K562 (cell line): ENCODE results near the gene TFEB. TPM values are rescaled to one million over a fixed set of nuclear protein-coding genes. Genes with fewer than 3 reads are reported as not detected.

Experiments
- CBX2 ChIP-seq: fragments of 200-600 bp; sonication (generic); IDR thresholded peaks from one replicate; pipeline ENCODE4 v1.6.1; 2012; ENCODE audit warnings: mild to moderate bottlenecking, low read length, inconsistent platforms; ENCODE audit not compliant: insufficient read depth, poor library complexity, severe bottlenecking
- CGGBP1 ChIP-seq: fragments of 250-450 bp; sonication (Bioruptor Pico); IDR thresholded peaks from 2 replicates; pipeline ENCODE4 v1.9.0; 2021; ENCODE audit warnings: mild to moderate bottlenecking
- FOS ChIP-seq: IDR thresholded peaks from 3 replicates; pipeline ENCODE4 v1.6.1; 2011; ENCODE audit not compliant: insufficient read length; ENCODE audit errors: extremely low read depth
- FOXA1 ChIP-seq: fragments of 450-650 bp; IDR thresholded peaks from 2 replicates; pipeline ENCODE4 v1.6.1; 2016; ENCODE audit warnings: mild to moderate bottlenecking, borderline replicate concordance
- FOXA3 ChIP-seq, 2 experiments: fragments of 450-650 bp in 1 of 2; sonication (generic) in 1 of 2; formaldehyde crosslinking; IDR thresholded peaks in 1 of 2; conservative IDR thresholded peaks in 1 of 2; 2 replicates each; pipeline versions ENCODE4 v1.4.0 to v1.8.0; 2020 to 2022; ENCODE audit warnings: mild to moderate bottlenecking in 2 of 2, missing genetic modification reagents in 1 of 2
- FOXK2 ChIP-seq, 2 experiments: fragments of 450-650 bp; IDR thresholded peaks in 1 of 2; conservative IDR thresholded peaks in 1 of 2; 2 replicates each; pipeline ENCODE4 v1.6.1; 2016; ENCODE audit warnings: low read depth in 2 of 2, mild to moderate bottlenecking in 1 of 2
- HDGF ChIP-seq: fragments of 450-650 bp; IDR thresholded peaks from 2 replicates; pipeline ENCODE4 v1.6.1; 2016
- HIVEP1 ChIP-seq: fragments of 250-450 bp; sonication (Bioruptor Pico); IDR thresholded peaks from 2 replicates; pipeline ENCODE4 v1.4.0; 2020; ENCODE audit warnings: mild to moderate bottlenecking
- KAT8 ChIP-seq: fragments of 450-650 bp; IDR thresholded peaks from 2 replicates; pipeline ENCODE4 v1.6.1; 2016; ENCODE audit warnings: low read depth, mild to moderate bottlenecking
- L3MBTL2 ChIP-seq: fragments of 450-650 bp; IDR thresholded peaks from 2 replicates; pipeline ENCODE4 v1.6.1; 2016; ENCODE audit warnings: mild to moderate bottlenecking, moderate library complexity
- MEF2A ChIP-seq: IDR thresholded peaks from 2 replicates; pipeline ENCODE4 v1.6.1; 2011; ENCODE audit warnings: low read depth, mild to moderate bottlenecking, low read length, moderate library complexity; ENCODE audit not compliant: control insufficient read depth
- NFATC3 ChIP-seq: fragments of 450-650 bp; IDR thresholded peaks from 2 replicates; pipeline ENCODE4 v1.6.1; 2017; ENCODE audit warnings: mild to moderate bottlenecking
- SRSF7 ChIP-seq: fragments of 200-400 bp; formaldehyde crosslinking; optimal IDR thresholded peaks from 2 replicates; pipeline ENCODE3; 2017; ENCODE audit warnings: mild to moderate bottlenecking, low read depth, low read length
- STAG1 ChIP-seq: sonication (generic); formaldehyde crosslinking; IDR thresholded peaks from 2 replicates; pipeline ENCODE4 v1.5.0; 2020; ENCODE audit warnings: missing genetic modification reagents, borderline replicate concordance
- XRCC5 ChIP-seq: fragments of 200-400 bp; formaldehyde crosslinking; IDR thresholded peaks from 2 replicates; pipeline ENCODE4 v1.6.1; 2017; ENCODE audit warnings: low read depth, mild to moderate bottlenecking, low read length
- polyA plus RNA-seq, 8 experiments: library from polyadenylated mRNA; depleted of rRNA in 4 of 8; stranded (reverse) in 5 of 8; unstranded in 3 of 8; fragments of >200 nt; fragmentation: Nextera tagmentation in 2 of 8; fragmentation: Illumina TruSeq in 1 of 8; extraction: Ambion mirVana in 2 of 8; extraction: Trizol in 1 of 8; gene quantifications; 2 replicates each; pipeline versions ENCODE4 v1.2.1 to v1.2.3, GENCODE V29; 2011 to 2014; ENCODE audit warnings: inconsistent platforms in 1 of 8, missing spikeins in 1 of 8
- total RNA-seq, 7 experiments: library from RNA; depleted of rRNA in 6 of 7; stranded (reverse); fragments of >200 nt in 6 of 7; fragmentation: Illumina TruSeq in 2 of 7; extraction: Trizol in 2 of 7; gene quantifications; 2 replicates each; pipeline versions ENCODE4 v1.2.1 to v1.2.3, GENCODE V29; 2011 to 2021; ENCODE audit warnings: low replicate concordance in 1 of 7
- TF ChIP-seq, protein P1 (sequence below): sonication (generic); formaldehyde crosslinking; IDR thresholded peaks from 2 replicates; pipeline ENCODE4 v1.8.0; 2022; ENCODE audit warnings: missing genetic modification reagents, mild to moderate bottlenecking, borderline replicate concordance
- TF ChIP-seq, protein P2 (sequence below): fragments of 250-450 bp; sonication (Bioruptor Pico); IDR thresholded peaks from 2 replicates; pipeline ENCODE4 v1.5.0; 2021; ENCODE audit warnings: mild to moderate bottlenecking, borderline replicate concordance
- TF ChIP-seq, protein P3 (sequence below): sonication (generic); formaldehyde crosslinking; IDR thresholded peaks from 2 replicates; pipeline ENCODE4 v1.8.0; 2022; ENCODE audit warnings: mild to moderate bottlenecking, missing genetic modification reagents

Gene TFEB
- total and polyA plus RNA-seq, 9 of the 15 experiments (the other 6 are each of a cell fraction or from before 2014, with no cell fraction given) = 0.04 to 4.7 (median 2.0) TPM

GRCh38 chr6:41779788-41780550, 44.6 kb upstream of the TFEB start, which contains the start of gene FRS3 (continued):
- TF ChIP-seq, protein P1, sequence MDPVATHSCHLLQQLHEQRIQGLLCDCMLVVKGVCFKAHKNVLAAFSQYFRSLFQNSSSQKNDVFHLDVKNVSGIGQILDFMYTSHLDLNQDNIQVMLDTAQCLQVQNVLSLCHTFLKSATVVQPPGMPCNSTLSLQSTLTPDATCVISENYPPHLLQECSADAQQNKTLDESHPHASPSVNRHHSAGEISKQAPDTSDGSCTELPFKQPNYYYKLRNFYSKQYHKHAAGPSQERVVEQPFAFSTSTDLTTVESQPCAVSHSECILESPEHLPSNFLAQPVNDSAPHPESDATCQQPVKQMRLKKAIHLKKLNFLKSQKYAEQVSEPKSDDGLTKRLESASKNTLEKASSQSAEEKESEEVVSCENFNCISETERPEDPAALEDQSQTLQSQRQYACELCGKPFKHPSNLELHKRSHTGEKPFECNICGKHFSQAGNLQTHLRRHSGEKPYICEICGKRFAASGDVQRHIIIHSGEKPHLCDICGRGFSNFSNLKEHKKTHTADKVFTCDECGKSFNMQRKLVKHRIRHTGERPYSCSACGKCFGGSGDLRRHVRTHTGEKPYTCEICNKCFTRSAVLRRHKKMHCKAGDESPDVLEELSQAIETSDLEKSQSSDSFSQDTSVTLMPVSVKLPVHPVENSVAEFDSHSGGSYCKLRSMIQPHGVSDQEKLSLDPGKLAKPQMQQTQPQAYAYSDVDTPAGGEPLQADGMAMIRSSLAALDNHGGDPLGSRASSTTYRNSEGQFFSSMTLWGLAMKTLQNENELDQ (CRISPR knock-in tag) = 0 out of 2 replicates have a peak, but pooled peaks have one; percentile 57
- no peak for TF ChIP-seq FOS
- TF ChIP-seq FOXA3 (CRISPR knock-in tag; conservative IDR thresholded peaks at IDR 0.05 in 1 of 2, IDR thresholded peaks at IDR 0.05 in 1 of 2) = peak in 1 of 2 experiments; percentile 74; a peak in 1 of 4 replicates
- peak; percentile 85; the same call in 1 of the 2 replicates for TF ChIP-seq HDGF
- TF ChIP-seq XRCC5 = peak; percentile 96
- no peak for TF ChIP-seq NFATC3
- TF ChIP-seq KAT8 = no peak
- TF ChIP-seq FOXK2 (conservative IDR thresholded peaks at IDR 0.05 in 1 of 2, IDR thresholded peaks at IDR 0.05 in 1 of 2; ENCODE audit: low read depth in 2 of 2) = peak; percentile 18 to 46; a peak in 3 of 4 replicates
- no peak for TF ChIP-seq FOXA1
- no peak for TF ChIP-seq L3MBTL2
- TF ChIP-seq HIVEP1 (CRISPR knock-in tag) = no peak
- 0 out of 2 replicates have a peak, but pooled peaks have one; percentile 50 for TF ChIP-seq CGGBP1
- peak; percentile 99 for TF ChIP-seq STAG1 (CRISPR knock-in tag)
- TF ChIP-seq SRSF7 = no peak
- TF ChIP-seq, protein P2, sequence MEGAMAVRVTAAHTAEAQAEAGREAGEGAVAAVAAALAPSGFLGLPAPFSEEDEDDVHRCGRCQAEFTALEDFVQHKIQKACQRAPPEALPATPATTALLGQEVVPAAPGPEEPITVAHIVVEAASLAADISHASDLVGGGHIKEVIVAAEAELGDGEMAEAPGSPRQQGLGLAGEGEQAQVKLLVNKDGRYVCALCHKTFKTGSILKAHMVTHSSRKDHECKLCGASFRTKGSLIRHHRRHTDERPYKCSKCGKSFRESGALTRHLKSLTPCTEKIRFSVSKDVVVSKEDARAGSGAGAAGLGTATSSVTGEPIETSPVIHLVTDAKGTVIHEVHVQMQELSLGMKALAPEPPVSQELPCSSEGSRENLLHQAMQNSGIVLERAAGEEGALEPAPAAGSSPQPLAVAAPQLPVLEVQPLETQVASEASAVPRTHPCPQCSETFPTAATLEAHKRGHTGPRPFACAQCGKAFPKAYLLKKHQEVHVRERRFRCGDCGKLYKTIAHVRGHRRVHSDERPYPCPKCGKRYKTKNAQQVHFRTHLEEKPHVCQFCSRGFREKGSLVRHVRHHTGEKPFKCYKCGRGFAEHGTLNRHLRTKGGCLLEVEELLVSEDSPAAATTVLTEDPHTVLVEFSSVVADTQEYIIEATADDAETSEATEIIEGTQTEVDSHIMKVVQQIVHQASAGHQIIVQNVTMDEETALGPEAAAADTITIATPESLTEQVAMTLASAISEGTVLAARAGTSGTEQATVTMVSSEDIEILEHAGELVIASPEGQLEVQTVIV (CRISPR knock-in tag) = no peak
- TF ChIP-seq CBX2 = no peak
- TF ChIP-seq, protein P3, sequence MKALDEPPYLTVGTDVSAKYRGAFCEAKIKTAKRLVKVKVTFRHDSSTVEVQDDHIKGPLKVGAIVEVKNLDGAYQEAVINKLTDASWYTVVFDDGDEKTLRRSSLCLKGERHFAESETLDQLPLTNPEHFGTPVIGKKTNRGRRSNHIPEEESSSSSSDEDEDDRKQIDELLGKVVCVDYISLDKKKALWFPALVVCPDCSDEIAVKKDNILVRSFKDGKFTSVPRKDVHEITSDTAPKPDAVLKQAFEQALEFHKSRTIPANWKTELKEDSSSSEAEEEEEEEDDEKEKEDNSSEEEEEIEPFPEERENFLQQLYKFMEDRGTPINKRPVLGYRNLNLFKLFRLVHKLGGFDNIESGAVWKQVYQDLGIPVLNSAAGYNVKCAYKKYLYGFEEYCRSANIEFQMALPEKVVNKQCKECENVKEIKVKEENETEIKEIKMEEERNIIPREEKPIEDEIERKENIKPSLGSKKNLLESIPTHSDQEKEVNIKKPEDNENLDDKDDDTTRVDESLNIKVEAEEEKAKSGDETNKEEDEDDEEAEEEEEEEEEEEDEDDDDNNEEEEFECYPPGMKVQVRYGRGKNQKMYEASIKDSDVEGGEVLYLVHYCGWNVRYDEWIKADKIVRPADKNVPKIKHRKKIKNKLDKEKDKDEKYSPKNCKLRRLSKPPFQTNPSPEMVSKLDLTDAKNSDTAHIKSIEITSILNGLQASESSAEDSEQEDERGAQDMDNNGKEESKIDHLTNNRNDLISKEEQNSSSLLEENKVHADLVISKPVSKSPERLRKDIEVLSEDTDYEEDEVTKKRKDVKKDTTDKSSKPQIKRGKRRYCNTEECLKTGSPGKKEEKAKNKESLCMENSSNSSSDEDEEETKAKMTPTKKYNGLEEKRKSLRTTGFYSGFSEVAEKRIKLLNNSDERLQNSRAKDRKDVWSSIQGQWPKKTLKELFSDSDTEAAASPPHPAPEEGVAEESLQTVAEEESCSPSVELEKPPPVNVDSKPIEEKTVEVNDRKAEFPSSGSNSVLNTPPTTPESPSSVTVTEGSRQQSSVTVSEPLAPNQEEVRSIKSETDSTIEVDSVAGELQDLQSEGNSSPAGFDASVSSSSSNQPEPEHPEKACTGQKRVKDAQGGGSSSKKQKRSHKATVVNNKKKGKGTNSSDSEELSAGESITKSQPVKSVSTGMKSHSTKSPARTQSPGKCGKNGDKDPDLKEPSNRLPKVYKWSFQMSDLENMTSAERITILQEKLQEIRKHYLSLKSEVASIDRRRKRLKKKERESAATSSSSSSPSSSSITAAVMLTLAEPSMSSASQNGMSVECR (CRISPR knock-in tag) = peak; percentile 91
- TF ChIP-seq MEF2A = peak; percentile 29; the same call in 1 of the 2 replicates
